ENCODE measurements around the gene GARRE1. TPM values are rescaled to one million over a fixed set of nuclear protein-coding genes. Genes with fewer than 3 reads are reported as not detected.
A peak's percentile ranks its signal among the peaks of the same experiment; 100 is the strongest.
"Not testable (repeated sequence)": the region's sequence is repeated elsewhere in the genome, so short reads cannot be mapped to it uniquely, and the experiment has no call there.

The GARRE1 gene
- total RNA-seq, 2 donors from 2014 or later = 21.9 to 27.9 TPM

GRCh38 chr19:34244611-34245299, 9.6 kb upstream of the GARRE1 start:
- no peaks in the 10 kb centered on the region for H3K9me3 Mint-ChIP-seq
- H3K27me3 Mint-ChIP-seq (ENCODE audit: insufficient read depth) = no peaks in the 10 kb centered on the region
- Histone ChIP-seq H3K9ac (ENCODE audit: extremely low read depth, low read length, poor library complexity, severe bottlenecking) (no peak overlapping the region), H3K27me3 (ENCODE audit: control insufficient read depth, insufficient read depth, low read length, poor library complexity, severe bottlenecking) (no peaks in the 10 kb centered on the region), H3K9me3 (ENCODE audit: control insufficient read depth, low read length) (no peaks in the 10 kb centered on the region), H3K27ac (ENCODE audit: low read depth, low read length) (no peak overlapping the region), H3K36me3 (ENCODE audit: control insufficient read depth, insufficient read depth, low read length) (no peaks in the 10 kb centered on the region), H3K4me1 (ENCODE audit: control insufficient read depth, insufficient read depth, low read length) (no peaks in the 10 kb centered on the region), H3K4me3 (ENCODE audit: low read length) (no peak overlapping the region)
- TF ChIP-seq, protein P1, sequence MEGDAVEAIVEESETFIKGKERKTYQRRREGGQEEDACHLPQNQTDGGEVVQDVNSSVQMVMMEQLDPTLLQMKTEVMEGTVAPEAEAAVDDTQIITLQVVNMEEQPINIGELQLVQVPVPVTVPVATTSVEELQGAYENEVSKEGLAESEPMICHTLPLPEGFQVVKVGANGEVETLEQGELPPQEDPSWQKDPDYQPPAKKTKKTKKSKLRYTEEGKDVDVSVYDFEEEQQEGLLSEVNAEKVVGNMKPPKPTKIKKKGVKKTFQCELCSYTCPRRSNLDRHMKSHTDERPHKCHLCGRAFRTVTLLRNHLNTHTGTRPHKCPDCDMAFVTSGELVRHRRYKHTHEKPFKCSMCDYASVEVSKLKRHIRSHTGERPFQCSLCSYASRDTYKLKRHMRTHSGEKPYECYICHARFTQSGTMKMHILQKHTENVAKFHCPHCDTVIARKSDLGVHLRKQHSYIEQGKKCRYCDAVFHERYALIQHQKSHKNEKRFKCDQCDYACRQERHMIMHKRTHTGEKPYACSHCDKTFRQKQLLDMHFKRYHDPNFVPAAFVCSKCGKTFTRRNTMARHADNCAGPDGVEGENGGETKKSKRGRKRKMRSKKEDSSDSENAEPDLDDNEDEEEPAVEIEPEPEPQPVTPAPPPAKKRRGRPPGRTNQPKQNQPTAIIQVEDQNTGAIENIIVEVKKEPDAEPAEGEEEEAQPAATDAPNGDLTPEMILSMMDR (conservative IDR thresholded peaks at IDR 0.05) = peak; percentile 14
- H3K4me3 Mint-ChIP-seq = no peak overlapping the region
- H3K27ac Mint-ChIP-seq = no peak overlapping the region
- 94 to 95% methylated on average over 10 to 13 of the region's 13 CpGs for WGBS, 2 experiments (ENCODE audit: insufficient coverage in 1 of 2, insufficient read length in 1 of 2)
- no peak for DNase-seq
- peaks cover under 1% of the 10 kb centered on the region for H3K36me3 Mint-ChIP-seq (ENCODE audit: low read depth)
- peaks cover 2% of the 10 kb centered on the region for H3K4me1 Mint-ChIP-seq

DNA sequence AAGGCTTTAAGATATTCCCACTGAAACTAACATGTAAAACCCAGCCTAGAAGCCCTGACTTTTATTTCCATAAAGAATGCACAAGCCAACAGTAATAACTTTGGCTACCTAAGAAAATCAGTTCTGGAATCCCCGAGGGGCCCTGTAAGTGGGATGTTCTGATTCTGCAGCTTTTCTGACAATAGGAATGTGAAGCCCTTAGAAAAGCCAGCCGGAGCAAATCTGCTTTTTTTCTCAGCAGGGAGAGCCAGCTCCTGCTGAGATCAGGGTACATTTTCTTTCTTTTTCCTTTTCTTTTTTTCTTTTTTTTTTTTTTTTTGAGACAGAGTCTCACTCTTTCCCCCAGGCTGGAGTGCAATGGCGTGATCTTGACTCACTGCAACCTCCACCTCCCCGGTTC, 8.0 kb upstream of the GARRE1 start:
- Histone ChIP-seq H3K9me3 (ENCODE audit: control insufficient read depth, low read length) (no peaks in the 10 kb centered on the region), H3K4me3 (ENCODE audit: low read length) (no peak overlapping the region), H3K36me3 (ENCODE audit: control insufficient read depth, insufficient read depth, low read length) (no peaks in the 10 kb centered on the region), H3K27me3 (ENCODE audit: control insufficient read depth, insufficient read depth, low read length, poor library complexity, severe bottlenecking) (no peaks in the 10 kb centered on the region), H3K27ac (ENCODE audit: low read depth, low read length) (no peak overlapping the region), H3K4me1 (ENCODE audit: control insufficient read depth, insufficient read depth, low read length) (no peaks in the 10 kb centered on the region), H3K9ac (ENCODE audit: extremely low read depth, low read length, poor library complexity, severe bottlenecking) (no peak overlapping the region)
- no peaks in the 10 kb centered on the region for H3K36me3 Mint-ChIP-seq (ENCODE audit: low read depth)
- H3K27ac Mint-ChIP-seq = no peak overlapping the region
- no peak for DNase-seq
- WGBS, 2 experiments (ENCODE audit: insufficient coverage in 1 of 2, insufficient read length in 1 of 2) = 65 to 80% methylated on average over 2 to 4 of the region's 4 CpGs
- H3K4me3 Mint-ChIP-seq = no peak overlapping the region
- TF ChIP-seq, protein P1 (conservative IDR thresholded peaks at IDR 0.05) = no peak
- no peaks in the 10 kb centered on the region for H3K9me3 Mint-ChIP-seq
- H3K27me3 Mint-ChIP-seq (ENCODE audit: insufficient read depth) = no peaks in the 10 kb centered on the region
- H3K4me1 Mint-ChIP-seq = peaks cover 2% of the 10 kb centered on the region

- 79 to 83% methylated on average over 4 of the region's 4 CpGs for WGBS, 2 experiments (ENCODE audit: insufficient coverage in 1 of 2, insufficient read length in 1 of 2)
Measured at GRCh38 chr19:34248941-34249340, 5.4 kb upstream of the GARRE1 start.

DNA sequence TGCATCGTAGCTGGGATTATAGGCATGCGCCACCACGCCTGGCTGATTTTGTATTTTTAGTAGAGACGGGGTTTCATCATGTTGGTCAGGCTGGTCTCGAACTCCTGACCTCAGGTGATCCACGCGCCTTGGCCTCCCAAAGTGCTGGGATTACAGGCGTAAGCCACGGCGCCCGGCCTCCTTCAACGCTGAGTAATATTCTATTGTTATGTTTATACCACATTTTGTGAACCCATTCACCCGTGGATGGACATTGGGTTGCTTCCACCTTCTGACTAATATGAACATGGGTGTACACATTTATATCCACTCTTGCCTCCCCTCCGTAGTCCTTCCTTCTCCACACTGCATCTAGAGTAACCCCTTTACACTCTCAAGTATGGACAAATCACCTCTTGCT, 1.2 kb upstream of the GARRE1 start:
- H3K27me3 Mint-ChIP-seq (ENCODE audit: insufficient read depth); H3K36me3 Mint-ChIP-seq (ENCODE audit: low read depth); H3K27ac ChIP-seq (ENCODE audit: low read depth, low read length); H3K27ac Mint-ChIP-seq; H3K4me1 ChIP-seq (ENCODE audit: control insufficient read depth, insufficient read depth, low read length); H3K9ac ChIP-seq (ENCODE audit: extremely low read depth, low read length, poor library complexity, severe bottlenecking); H3K27me3 ChIP-seq (ENCODE audit: control insufficient read depth, insufficient read depth, low read length, poor library complexity, severe bottlenecking); H3K9me3 ChIP-seq (ENCODE audit: control insufficient read depth, low read length); DNase-seq; H3K4me3 ChIP-seq (ENCODE audit: low read length); H3K9me3 Mint-ChIP-seq; H3K36me3 ChIP-seq (ENCODE audit: control insufficient read depth, insufficient read depth, low read length): not testable (repeated sequence)
- Mint-ChIP-seq H3K4me3 (peak overlapping the region; percentile 79), H3K4me1 (peaks cover 10% of the 10 kb centered on the region)
- WGBS, 2 experiments (ENCODE audit: insufficient coverage in 1 of 2, insufficient read length in 1 of 2) = 90 to 96% methylated on average over 10 to 14 of the region's 14 CpGs

More at GRCh38 chr19:34248941-34249340, 5.4 kb upstream of the GARRE1 start:
- TF ChIP-seq, protein P1 (conservative IDR thresholded peaks at IDR 0.05) = no peak
- Histone ChIP-seq H3K4me1 (ENCODE audit: control insufficient read depth, insufficient read depth, low read length) (no peaks in the 10 kb centered on the region), H3K9me3 (ENCODE audit: control insufficient read depth, low read length) (no peaks in the 10 kb centered on the region), H3K27ac (ENCODE audit: low read depth, low read length) (no peak overlapping the region), H3K36me3 (ENCODE audit: control insufficient read depth, insufficient read depth, low read length) (no peaks in the 10 kb centered on the region), H3K4me3 (ENCODE audit: low read length) (no peak overlapping the region), H3K27me3 (ENCODE audit: control insufficient read depth, insufficient read depth, low read length, poor library complexity, severe bottlenecking) (no peaks in the 10 kb centered on the region), H3K9ac (ENCODE audit: extremely low read depth, low read length, poor library complexity, severe bottlenecking) (no peak overlapping the region)
- no peak for DNase-seq
- Mint-ChIP-seq H3K4me3 (no peak overlapping the region), H3K9me3 (no peaks in the 10 kb centered on the region), H3K27me3 (ENCODE audit: insufficient read depth) (no peaks in the 10 kb centered on the region), H3K36me3 (ENCODE audit: low read depth) (no peaks in the 10 kb centered on the region), H3K27ac (no peak overlapping the region), H3K4me1 (peaks cover 7% of the 10 kb centered on the region)

DNA sequence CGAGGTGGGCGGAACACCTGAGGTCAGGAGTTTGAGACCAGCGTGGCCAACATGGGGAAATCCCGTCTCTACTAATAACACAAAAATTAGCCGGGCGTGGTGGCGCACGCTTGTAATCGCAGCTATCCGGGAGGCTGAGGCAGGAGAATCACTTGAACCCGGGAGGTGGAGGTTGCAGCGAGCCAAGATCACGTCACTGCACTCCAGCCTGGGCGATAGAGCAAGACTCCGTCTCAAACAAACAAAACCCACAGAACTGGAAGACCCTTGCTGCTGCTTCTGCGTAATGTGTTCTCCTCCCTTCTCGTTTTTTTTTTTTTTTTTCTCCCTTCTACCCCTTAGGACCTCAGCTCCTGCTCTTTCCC, 691 bp upstream of the GARRE1 start:
- not testable (repeated sequence) for H3K27me3 ChIP-seq (ENCODE audit: control insufficient read depth, insufficient read depth, low read length, poor library complexity, severe bottlenecking); H3K9me3 ChIP-seq (ENCODE audit: control insufficient read depth, low read length); H3K9me3 Mint-ChIP-seq; H3K27ac ChIP-seq (ENCODE audit: low read depth, low read length); H3K36me3 ChIP-seq (ENCODE audit: control insufficient read depth, insufficient read depth, low read length); H3K27me3 Mint-ChIP-seq (ENCODE audit: insufficient read depth); H3K36me3 Mint-ChIP-seq (ENCODE audit: low read depth); H3K4me1 ChIP-seq (ENCODE audit: control insufficient read depth, insufficient read depth, low read length); DNase-seq
- peaks cover 10% of the 10 kb centered on the region for H3K4me1 Mint-ChIP-seq
- peak overlapping the region; percentile 95 for H3K27ac Mint-ChIP-seq
- peak overlapping the region; percentile 90 for H3K4me3 ChIP-seq (ENCODE audit: low read length)
- WGBS, 2 experiments (ENCODE audit: insufficient coverage in 1 of 2, insufficient read length in 1 of 2) = 88% methylated on average over 16 to 17 of the region's 17 CpGs
- peak overlapping the region; percentile 78 for H3K9ac ChIP-seq (ENCODE audit: extremely low read depth, low read length, poor library complexity, severe bottlenecking)
- H3K4me3 Mint-ChIP-seq = peak overlapping the region; percentile 79

Data from endodermal cell (in vitro differentiated cells).